GM21723 (cell line): ENCODE results near the gene FAM169A.
"Not testable (repeated sequence)": the region's sequence is repeated elsewhere in the genome, so short reads cannot be mapped to it uniquely, and the experiment has no call there.

ENCODE experiments used
- ATAC-seq: cut with Tn5 transposase; IDR thresholded peaks from one replicate; pipeline ENCODE4 v1.9.1; 2021; ENCODE audit warnings: mild to moderate bottlenecking, moderate library complexity; ENCODE audit not compliant: unreplicated experiment

FAM169A gene

DNA sequence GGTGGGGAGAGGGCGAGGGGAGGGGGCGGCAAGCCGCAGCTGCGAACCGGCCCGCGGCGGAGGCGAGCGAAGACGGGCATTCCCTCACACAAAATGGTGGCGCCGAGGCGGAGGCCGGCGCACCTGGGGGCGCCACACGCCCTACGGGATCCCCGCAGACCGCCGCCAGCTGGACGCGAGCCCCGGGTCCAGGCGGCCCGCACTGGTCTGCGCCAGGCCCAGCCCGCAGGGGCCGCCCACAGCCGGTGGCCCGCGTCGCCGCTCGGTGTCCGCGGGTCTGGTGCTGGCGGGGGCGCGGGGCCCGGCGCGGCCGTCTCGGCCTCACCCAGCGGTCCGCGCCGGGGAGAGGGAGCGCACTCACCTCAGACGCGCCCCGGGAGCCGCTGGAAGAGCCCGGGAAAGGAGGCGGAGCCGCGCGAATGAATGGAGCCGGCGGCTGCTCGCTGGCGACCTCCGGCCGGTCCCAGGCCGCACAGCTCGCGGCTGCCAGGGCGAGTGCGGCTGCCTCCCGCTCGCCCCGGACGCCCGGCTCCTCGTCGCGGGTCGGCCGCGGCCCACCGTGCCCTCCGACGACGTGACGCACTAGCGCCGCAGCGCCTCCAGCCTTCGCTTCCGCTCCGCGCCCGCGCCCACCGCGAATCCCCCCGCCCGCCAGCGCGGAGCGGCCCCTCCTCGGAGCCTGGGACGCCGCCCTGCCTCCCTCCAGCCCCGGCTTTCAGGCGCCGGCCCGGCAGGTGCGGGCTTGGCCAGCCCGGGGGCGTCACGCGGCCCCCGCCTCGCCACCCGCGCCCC is at the start of gene FAM169A:
Gene FAM169A (minus strand): TSS at position 584 of the 792 bp plus-strand sequence. CDS start 24,711 bp downstream, outside the sequence.
- no peak for ATAC-seq

GRCh38 chr5:74915488-74915887 is 49.3 kb upstream of the FAM169A start:
- ATAC-seq: no peak

DNA sequence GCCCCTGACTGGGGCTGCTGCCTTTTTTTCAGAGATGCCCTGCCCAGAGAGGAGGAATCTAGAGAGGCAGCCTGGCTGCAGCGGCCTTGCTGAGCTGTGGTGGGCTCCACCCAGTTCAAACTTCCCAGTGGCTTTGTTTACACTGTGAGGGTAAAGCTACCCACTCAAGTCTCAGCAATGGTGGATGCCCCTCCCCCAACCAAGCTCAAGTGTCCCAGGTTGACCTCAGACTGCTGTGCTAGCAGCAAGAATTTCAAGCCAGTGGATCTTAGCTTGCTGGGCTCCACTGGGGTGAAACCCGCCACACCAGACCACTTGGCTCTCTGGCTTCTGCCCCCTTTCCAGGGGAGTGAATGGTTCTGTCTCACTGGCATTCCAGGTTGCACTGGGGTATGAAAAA is 45.2 kb upstream of the FAM169A start:
- not testable (repeated sequence) for ATAC-seq

DNA sequence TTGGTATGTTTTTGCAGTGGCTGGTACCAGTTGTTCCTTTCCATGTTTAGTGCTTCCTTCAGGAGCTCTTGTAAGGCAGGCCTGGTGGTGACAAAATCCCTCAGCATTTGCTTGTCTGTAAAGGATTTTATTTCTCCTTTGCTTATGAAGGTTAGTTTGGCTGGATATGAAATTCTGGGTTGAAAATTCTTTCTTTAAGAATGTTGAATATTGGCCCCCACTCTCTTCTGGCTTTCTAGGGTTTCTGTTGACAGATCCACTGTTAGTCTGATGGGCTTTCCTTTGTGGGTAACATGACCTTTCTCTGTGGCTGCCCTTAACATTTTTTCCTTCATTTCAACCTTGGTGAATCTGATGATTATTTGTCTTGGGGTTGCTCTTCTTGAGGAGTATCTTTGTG is 43.7 kb upstream of the FAM169A start:
- ATAC-seq: not testable (repeated sequence)

DNA sequence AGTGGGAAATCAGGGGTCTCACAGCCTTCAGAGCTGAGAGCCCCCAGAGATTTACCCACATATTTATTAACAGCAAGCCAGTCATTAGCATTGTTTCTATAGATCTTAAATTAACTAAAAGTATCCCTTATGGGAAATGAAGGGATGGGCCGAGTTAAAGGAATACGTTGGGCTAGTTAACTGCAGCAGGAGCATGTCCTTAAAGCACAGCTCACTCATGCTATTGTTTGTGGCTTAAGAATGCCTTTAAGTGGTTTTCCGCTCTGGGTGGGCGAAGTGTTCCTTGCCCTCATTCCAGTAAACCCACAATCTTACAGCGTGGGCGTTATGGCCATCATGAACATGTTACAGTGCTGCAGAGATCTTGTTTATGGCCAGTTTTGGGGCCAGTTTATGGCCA is 42.0 kb upstream of the FAM169A start:
- not testable (repeated sequence) for ATAC-seq

DNA sequence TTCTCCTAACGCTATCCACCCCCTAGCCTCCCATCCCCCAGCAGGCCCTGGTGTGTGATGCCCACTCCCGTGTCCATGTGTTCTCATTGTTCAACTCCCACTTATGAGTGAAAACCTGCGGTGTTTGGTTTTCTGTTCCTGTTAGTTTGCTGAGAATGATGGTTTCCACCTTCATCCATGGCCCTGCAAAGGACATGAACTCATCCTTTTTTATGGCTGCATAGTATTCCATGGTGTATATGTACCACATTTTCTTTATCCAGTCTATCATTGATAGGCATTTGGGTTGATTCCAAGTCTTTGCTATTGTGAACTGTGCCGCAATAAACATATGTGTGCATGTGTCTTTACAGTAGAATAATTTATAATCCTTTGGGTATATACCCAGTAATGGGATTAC is 38.5 kb upstream of the FAM169A start:
- not testable (repeated sequence) for ATAC-seq

- ATAC-seq: no peak
Observed at GRCh38 chr5:74903165-74903787, 37.1 kb upstream of the FAM169A start.

- ATAC-seq: no peak
Observed at GRCh38 chr5:74897049-74897448, 30.9 kb upstream of the FAM169A start.

GRCh38 chr5:74895906-74896305 is 29.7 kb upstream of the FAM169A start:
- ATAC-seq: no peak

DNA sequence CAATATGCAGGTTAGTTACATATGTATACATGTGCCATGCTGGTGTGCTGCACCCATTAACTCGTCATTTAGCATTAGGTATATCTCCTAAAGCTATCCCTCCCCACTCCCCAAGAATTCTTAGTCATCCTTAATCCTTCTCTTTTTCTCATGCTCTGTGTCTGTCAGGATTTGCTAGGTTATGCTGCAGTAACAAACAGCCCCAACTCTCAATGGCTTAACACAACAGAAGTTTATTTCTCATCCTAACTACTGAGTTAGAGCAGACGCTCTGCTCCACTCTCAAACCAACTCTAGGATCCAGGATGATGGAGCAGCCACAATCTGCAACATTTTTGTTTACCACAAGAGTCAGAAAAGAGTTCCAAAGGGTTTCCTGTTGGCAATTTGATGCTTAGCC is 28.2 kb upstream of the FAM169A start:
- no peak for ATAC-seq

GRCh38 chr5:74892921-74893320 is 26.7 kb upstream of the FAM169A start:
- ATAC-seq: no peak

DNA sequence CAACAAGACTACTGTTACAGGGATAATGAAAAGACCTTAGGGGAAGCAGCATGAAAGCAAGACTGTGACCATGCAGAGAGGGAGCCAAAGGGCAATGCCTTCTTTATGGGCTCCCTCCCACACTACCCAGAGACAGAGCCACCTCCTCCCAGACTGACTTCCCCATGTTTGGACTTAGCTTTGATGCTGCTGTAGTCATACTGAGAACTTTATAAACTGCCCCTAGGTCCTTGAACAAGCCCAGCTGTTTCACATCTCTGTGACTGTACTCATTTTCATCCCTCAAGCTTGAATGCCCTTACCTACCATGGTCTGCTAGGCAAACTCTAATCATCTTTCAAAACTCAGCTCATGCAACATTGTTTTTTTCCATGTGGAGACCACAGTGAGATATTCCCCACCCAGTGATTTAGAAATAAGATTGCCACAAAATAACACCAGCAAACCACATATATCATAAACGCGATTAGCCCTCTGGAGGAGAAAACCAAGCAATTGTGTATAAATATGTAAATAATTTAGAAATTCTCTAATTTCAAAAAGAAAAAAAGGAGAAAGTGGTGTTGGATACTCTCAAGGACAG is 23.4 kb upstream of the FAM169A start:
- no peak for ATAC-seq

DNA sequence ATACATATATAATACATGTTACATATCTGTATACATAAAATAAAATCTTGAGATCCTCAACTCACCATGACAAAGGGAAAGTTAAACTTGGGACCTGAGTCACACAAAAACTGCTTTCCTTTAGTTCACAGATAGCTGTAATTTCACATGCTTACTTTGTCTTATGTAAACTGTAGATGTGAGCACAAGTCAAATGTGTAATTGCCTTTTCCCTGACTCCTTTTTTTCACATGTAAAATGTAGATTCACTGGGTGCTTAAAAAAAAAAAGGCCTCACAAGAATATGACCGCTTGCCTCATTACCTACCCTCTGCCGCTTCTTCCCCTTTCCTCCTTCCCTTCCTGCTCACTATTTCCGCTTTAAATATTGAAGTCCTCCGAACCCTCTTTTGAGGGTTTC is 21.9 kb upstream of the FAM169A start:
- no peak for ATAC-seq

GRCh38 chr5:74885170-74885569 is 19.0 kb upstream of the FAM169A start:
- ATAC-seq: no peak

DNA sequence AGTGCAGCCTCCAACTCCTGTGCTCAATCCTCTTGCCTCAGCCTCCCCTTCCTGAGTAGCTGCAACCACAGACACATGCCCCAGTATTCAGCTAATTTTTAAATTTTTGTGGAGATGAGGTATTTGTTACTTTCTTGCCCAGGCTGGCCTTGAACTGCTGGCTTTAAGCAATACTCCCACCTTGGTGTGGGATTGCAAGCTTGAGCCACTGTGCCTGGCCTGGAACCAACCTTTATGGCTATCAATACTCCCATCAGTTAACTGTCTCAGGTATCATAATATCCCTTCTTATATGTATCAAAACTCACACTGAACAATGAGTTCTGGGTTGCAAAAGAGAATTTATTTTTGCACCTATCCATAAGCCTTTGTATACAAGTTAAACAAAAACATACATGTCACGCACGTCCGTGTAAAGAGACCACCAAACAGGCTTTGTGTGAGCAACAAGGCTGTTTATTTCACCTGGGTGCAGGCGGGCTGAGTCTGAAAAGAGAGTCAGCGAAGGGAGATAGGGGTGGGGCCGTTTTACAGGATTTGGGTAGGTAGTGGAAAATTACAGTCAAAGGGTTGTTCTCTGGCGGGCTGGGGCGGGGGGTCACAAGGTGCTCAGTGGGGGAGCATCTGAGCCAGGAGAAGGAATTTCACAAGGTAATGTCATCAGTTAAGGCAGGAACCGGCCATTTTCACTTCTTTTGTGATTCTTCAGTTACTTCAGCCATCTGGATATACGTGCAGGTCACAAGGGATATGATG is 16.4 kb upstream of the FAM169A start:
- not testable (repeated sequence) for ATAC-seq

GRCh38 chr5:74877624-74878304 is 11.6 kb upstream of the FAM169A start:
- no peak for ATAC-seq

DNA sequence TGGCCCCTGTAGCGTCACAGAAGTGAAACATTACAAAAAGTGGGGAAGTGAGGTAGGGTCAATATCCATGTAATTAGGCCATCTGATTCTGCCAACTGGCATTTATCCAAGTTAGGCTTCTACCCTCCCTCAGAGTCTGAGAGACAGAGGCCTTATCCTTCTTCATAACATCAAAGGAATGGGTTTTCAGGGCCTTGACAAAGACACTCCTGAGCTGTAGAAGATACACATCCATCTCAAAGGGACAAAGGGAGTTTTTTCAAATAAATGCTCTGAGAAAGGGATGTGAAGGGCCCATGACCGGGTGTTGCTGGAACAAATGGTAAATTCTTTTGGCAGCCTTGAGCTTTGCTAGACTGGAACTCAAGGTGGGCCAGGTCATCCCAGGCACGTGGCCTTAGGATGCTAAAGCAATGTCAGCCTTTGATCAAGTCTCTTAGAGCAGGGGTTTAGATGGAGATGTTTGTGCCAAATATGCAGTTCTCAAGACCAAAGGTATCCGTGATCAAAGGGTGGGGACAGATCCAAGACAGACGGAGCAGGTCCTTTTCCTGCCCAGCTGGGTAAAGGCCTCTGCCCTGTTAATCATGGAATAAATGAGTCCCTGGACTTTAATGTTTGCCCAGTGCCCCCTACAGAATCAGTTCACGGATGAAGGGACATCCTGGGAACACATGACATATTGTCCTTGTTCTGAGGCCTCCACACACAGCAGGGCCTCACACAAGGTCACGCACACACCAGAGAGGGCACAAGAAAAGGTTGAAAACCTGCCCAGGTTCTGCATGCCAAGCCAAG is 10.0 kb upstream of the FAM169A start:
- ATAC-seq: no peak

DNA sequence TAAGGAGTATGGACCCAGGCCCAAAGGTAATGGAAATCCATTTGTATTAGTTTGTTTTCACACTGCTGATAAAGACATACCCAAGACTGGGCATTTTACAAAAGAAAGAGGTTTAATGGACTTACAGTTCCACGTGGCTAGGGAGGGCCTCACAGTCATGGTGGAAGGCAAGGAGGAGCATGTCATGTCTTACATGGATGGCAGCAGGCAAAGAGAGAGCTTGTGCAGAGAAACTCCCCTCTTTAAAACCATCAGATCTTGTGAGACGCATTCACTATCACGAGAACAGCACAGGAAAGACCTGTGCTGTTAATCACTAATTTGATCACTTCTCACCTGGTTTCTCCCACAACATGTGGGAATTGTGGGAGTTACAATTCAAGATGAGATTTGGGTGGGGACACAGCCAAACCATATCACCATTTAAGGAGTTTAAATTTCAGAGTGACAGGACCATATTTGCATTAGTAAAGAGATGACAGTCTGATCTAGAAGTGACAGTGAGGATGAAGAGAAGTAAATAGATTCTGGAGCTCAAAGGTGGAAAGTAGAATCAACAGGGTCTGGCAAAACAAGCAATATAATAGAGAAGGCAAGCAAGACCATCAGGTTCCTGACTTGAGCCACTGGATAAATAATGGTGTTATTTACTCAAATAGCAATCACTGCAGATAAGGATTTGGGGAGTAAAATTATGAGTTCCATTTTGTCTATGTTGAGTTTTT is 7.5 kb upstream of the FAM169A start:
- ATAC-seq: no peak

DNA sequence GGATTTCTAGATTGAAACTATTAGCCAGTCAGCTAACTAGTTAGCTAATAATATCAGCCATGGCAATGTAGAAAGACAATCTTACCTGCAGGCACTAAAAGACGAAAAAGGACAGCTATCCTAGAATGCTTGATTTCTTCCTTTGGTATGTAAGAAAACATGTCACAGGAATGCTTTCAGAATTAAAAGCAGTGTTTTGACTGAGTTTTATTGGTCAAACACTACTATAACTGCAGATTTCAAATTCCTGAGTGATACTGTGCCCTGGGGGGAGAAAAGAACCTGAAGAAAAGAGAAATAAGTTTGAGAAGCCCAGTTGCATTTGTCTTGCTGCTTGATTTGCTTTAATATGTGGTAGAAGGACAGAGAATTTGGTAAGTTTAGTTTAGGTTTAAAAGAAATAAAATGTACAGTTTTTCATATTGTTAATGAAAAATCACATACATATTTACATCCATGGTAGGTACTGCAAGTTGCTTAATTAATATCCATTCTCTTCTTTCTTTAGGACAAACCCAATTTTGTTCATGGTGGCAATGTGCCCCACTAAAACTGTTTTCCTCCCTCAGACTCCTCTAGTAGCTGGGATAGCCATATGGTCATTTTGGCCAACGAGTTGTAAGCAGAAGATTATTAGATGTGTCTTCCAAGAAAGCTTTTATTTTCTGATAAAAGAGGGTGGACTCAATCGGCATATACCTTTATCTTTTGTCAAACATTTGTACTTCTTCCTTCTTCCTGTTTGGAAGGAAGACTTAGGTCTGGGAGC is 4.3 kb upstream of the FAM169A start:
- ATAC-seq: no peak
